ENCODE results near the gene CCBE1. TPM values are rescaled to one million over a fixed set of nuclear protein-coding genes. Genes with fewer than 3 reads are reported as not detected.

CCBE1 gene
- total and polyA plus RNA-seq, 12 donors: 4.8 to 56.8 (median 26.4) TPM

DNA sequence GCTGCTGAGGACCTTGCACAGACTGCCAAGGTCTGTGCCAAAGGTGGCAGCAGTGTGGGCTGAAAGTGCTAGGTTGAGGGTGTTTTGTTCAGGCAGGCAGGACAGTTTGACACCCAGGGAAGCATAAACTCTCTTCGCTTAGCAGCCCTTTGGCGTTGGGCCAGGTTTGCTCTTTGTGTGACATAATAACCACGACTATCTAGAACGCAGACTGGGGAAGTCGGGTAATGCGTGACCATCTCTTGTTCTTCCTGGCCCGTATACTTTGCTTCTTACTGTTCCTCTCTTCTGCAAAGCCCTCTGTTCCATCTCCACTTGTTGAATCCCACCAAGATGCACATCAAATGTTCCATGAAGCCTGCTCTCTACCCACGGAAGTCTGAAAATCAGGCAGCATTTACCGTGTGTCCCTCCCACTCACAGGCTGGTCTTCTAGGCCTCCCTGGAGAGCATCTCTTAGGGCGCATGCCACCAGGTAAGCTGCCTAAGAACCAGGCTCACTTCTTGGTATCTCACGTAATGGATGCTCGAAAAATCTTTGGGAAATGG, 241.4 kb downstream of the CCBE1 start:
- Histone ChIP-seq H3K36me3 (replicated peaks in 1 of 2) (no peaks in the 10 kb centered on the region), H3K4me3 (no peak overlapping the region), H3K27me3 (no peaks in the 10 kb centered on the region), H3K27ac (no peak overlapping the region), H3K4me1 (replicated peaks in 1 of 2) (peaks cover 0 to 8% of the 10 kb centered on the region in 2 donors), H3K9me3 (replicated peaks in 1 of 3) (no peaks in the 10 kb centered on the region)
- 79 to 85% (median 83%) methylated on average over 12 of the region's 12 CpGs for WGBS, 4 donors
- intact Hi-C loops (cut with DNase I): loop anchor here (5.0 to 10.0 kb wide), 2 partner anchors 366 to 369 kb away; no protein-coding TSS in a partner anchor
- TF ChIP-seq, protein P1, sequence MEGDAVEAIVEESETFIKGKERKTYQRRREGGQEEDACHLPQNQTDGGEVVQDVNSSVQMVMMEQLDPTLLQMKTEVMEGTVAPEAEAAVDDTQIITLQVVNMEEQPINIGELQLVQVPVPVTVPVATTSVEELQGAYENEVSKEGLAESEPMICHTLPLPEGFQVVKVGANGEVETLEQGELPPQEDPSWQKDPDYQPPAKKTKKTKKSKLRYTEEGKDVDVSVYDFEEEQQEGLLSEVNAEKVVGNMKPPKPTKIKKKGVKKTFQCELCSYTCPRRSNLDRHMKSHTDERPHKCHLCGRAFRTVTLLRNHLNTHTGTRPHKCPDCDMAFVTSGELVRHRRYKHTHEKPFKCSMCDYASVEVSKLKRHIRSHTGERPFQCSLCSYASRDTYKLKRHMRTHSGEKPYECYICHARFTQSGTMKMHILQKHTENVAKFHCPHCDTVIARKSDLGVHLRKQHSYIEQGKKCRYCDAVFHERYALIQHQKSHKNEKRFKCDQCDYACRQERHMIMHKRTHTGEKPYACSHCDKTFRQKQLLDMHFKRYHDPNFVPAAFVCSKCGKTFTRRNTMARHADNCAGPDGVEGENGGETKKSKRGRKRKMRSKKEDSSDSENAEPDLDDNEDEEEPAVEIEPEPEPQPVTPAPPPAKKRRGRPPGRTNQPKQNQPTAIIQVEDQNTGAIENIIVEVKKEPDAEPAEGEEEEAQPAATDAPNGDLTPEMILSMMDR (IDR thresholded peaks at IDR 0.05): no peak
- TF ChIP-seq POLR2A (IDR thresholded peaks at IDR 0.05): no peak
- peak in 1 of 7 donors; percentile 55 for DNase-seq

DNA sequence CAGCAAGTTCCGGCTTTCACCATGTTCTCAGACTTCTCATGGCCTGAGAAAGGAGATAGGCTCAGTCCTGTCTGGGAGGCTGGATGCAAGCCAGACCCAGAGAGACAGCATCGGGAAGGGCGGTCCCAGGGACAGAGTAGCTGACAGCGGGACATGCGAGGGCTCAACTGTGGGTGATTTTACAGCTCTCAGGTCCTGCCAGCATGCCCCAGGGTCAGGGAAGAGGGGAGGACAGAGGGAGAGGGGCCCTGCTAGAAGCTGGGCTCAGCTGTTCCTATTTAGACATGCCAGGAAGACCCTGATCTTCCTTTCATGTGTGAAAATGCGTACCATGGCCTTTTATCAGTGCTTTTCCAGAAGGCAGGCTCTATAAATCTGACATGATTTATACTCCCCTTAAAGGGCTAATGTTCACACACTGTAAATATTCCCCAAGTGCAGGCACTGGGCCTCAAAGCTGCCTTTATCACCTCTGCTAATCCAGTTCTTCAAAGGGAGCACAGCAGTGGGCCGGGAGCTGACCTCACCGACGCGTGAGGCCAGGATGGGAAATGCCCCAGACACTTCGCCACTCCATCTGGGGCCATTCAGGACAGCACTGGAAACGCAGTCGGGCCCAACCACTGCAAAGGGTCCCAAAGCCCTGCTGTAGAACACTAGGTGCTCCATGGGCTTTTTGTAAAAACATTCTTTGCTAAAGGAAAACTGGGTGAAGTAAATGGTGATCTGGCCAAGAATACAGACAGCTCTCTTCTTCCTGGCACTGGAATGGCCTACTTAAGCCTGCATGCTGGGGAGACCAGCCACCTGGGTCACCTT, 242.1 kb downstream of the CCBE1 start:
- no peak overlapping the region for H3K27ac ChIP-seq

DNA sequence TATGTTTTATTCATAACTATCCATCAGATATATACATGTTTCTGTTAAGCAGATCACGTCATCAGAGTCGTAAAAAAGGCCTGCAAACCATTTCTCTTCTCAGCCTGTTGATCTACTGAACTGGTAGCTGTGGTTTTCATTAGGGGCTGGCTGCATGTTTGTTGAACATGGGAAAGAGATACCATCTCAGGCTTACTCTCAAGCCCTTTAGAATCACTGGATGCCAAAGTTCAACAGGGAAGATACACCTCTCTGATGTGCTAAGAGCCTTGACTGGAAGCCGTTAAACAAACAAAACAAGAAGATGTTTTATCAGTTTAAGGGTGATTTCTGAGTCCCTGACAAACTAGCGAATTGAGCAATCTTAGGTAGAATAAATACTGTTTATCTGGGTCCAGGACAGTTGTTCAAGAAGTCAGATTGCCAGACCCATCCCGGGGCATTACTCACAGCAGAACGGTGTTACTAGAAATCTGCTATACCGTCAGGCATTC, 243.7 kb downstream of the CCBE1 start:
- no peaks in the 10 kb centered on the region for H3K9me3 ChIP-seq (replicated peaks in 1 of 3)
- H3K27ac ChIP-seq: no peak overlapping the region
- intact Hi-C loops (cut with DNase I): loop anchor here in 1 of 2 donors (10.0 kb wide), 1 partner anchor 371 kb away; no protein-coding TSS in a partner anchor
- no peaks in the 10 kb centered on the region for H3K36me3 ChIP-seq (replicated peaks in 1 of 2)
- no peaks in the 10 kb centered on the region for H3K27me3 ChIP-seq
- no peaks in the 10 kb centered on the region for H3K4me1 ChIP-seq (replicated peaks in 1 of 2)
- DNase-seq: no peak
- 70 to 81% (median 76%) methylated on average over 7 of the region's 7 CpGs for WGBS, 4 donors
- H3K4me3 ChIP-seq: no peak overlapping the region
- TF ChIP-seq POLR2A (IDR thresholded peaks at IDR 0.05): no peak
- TF ChIP-seq, protein P1 (IDR thresholded peaks at IDR 0.05): no peak

More for the DNA sequence above, 242.1 kb downstream of the CCBE1 start:
- H3K36me3 ChIP-seq (replicated peaks in 1 of 2): no peaks in the 10 kb centered on the region
- TF ChIP-seq, protein P1 (IDR thresholded peaks at IDR 0.05): no peak
- TF ChIP-seq POLR2A (IDR thresholded peaks at IDR 0.05): no peak
- peaks cover 0 to 6% of the 10 kb centered on the region in 2 donors for H3K4me1 ChIP-seq (replicated peaks in 1 of 2)
- WGBS, 4 donors: 67 to 84% (median 76%) methylated on average over 10 to 13 of the region's 13 CpGs
- intact Hi-C loops (cut with DNase I): loop anchor here (5.0 to 10.0 kb wide), 2 partner anchors 367 to 370 kb away; no protein-coding TSS in a partner anchor
- no peak overlapping the region for H3K4me3 ChIP-seq
- H3K9me3 ChIP-seq (replicated peaks in 1 of 3): no peaks in the 10 kb centered on the region
- no peaks in the 10 kb centered on the region for H3K27me3 ChIP-seq
- no peak for DNase-seq

DNA sequence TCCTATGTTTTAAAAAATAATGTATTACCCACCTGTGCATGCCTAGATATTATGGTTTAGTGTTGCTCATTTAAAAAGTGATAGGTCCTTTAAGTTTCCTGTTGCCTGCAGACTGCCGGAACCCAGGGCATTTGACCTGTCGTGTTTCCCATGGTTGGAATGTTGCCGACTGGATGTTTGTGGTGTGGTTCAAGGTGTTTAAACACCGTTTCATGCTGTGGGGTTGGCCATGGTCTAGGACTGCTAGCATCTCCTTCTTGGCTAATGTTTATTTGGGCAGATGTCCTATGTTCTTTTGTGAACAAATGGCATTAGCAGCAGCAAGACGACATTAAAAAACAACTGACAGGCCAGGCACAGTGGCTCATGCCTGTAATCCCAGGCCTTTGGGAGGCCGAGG, 245.3 kb downstream of the CCBE1 start:
- intact Hi-C loops (cut with DNase I): loop anchor here in 1 of 2 donors (10.0 kb wide), 1 partner anchor 373 kb away; no protein-coding TSS in a partner anchor
- DNase-seq: peak in 1 of 7 donors; percentile 42
- Histone ChIP-seq H3K9me3 (replicated peaks in 1 of 3) (no peaks in the 10 kb centered on the region), H3K4me3 (no peak overlapping the region), H3K4me1 (replicated peaks in 1 of 2) (no peaks in the 10 kb centered on the region), H3K27ac (no peak overlapping the region), H3K27me3 (no peaks in the 10 kb centered on the region), H3K36me3 (replicated peaks in 1 of 2) (no peaks in the 10 kb centered on the region)
- no peak for TF ChIP-seq POLR2A (IDR thresholded peaks at IDR 0.05)
- TF ChIP-seq, protein P1 (IDR thresholded peaks at IDR 0.05): no peak
- 80 to 89% (median 86%) methylated on average over 6 of the region's 6 CpGs for WGBS, 4 donors

Data from adrenal gland (tissue), 12 donors.